MM.1S (cell line): Measurements from ENCODE around the gene HES2.
A peak's percentile ranks its signal among the peaks of the same experiment; 100 is the strongest.

Experiments
- DNase-seq: peaks from one replicate; pipeline ENCODE4 v3.0.0-alpha.2; 2015
- H2AFZ ChIP-seq: fragments of 300-600 bp; sonication (generic); 2 replicates; pipeline ENCODE4 v1.6.0; 2016; ENCODE audit warnings: antibody characterized with exemption, low read length
- H3F3A ChIP-seq: fragments of 300-600 bp; sonication (generic); 2 replicates; pipeline ENCODE4 v1.6.1; 2016; ENCODE audit warnings: mild to moderate bottlenecking, antibody characterized with exemption, low read length, moderate library complexity, mixed read lengths; ENCODE audit not compliant: insufficient read depth
- H3K27ac ChIP-seq: fragments of 300-600 bp; sonication (generic); 2 replicates; pipeline ENCODE4 v1.5.1; 2016; ENCODE audit warnings: mild to moderate bottlenecking, low read length
- H3K27me3 ChIP-seq: fragments of 300-600 bp; sonication (generic); replicated peaks from 2 replicates; pipeline ENCODE4 v1.6.0; 2016; ENCODE audit warnings: low read length; ENCODE audit not compliant: insufficient read depth
- H3K36me3 ChIP-seq: fragments of 300-600 bp; sonication (generic); replicated peaks from 2 replicates; pipeline ENCODE4 v1.6.1; 2016; ENCODE audit warnings: mild to moderate bottlenecking, low read length, mixed read lengths; ENCODE audit not compliant: insufficient read depth
- H3K4me1 ChIP-seq: fragments of 300-600 bp; sonication (generic); 2 replicates; pipeline ENCODE4 v1.6.1; 2016; ENCODE audit warnings: low read length, mixed read lengths
- H3K4me2 ChIP-seq: fragments of 300-600 bp; sonication (generic); 2 replicates; pipeline ENCODE4 v1.6.0; 2016; ENCODE audit warnings: low read depth, low read length
- H3K4me3 ChIP-seq: fragments of 300-600 bp; sonication (generic); 2 replicates; pipeline ENCODE4 v1.5.1; 2016; ENCODE audit warnings: low read length, mixed read lengths
- H3K79me2 ChIP-seq: fragments of 300-600 bp; sonication (generic); 2 replicates; pipeline ENCODE4 v1.6.1; 2016; ENCODE audit warnings: mixed run types, low read length, mixed read lengths
- H3K9ac ChIP-seq: fragments of 300-600 bp; sonication (generic); 2 replicates; pipeline ENCODE4 v1.6.1; 2016; ENCODE audit warnings: low read length, mixed read lengths
- H3K9me2 ChIP-seq: fragments of 300-600 bp; sonication (generic); replicated peaks from 2 replicates; pipeline ENCODE4 v1.6.1; 2016; ENCODE audit warnings: mild to moderate bottlenecking, low read length, mixed read lengths; ENCODE audit not compliant: insufficient read depth
- H3K9me3 ChIP-seq: fragments of 300-600 bp; sonication (generic); replicated peaks from 2 replicates; pipeline ENCODE4 v1.6.1; 2016; ENCODE audit warnings: mild to moderate bottlenecking, low read length, mixed read lengths; ENCODE audit not compliant: insufficient read depth
- H4K20me1 ChIP-seq: fragments of 300-600 bp; sonication (generic); 2 replicates; pipeline ENCODE4 v1.6.1; 2016; ENCODE audit warnings: mild to moderate bottlenecking, low read length, moderate library complexity, mixed read lengths; ENCODE audit not compliant: insufficient read depth
- CTCF ChIP-seq: fragments of 300-600 bp; sonication (generic); IDR thresholded peaks from 2 replicates; pipeline ENCODE4 v1.5.1; 2016; ENCODE audit warnings: antibody characterized with exemption, low read length, mixed read lengths
- EZH2 ChIP-seq: fragments of 300-600 bp; sonication (generic); optimal IDR thresholded peaks from 2 replicates; pipeline ENCODE3; 2017; ENCODE audit warnings: low read depth, mild to moderate bottlenecking, antibody characterized with exemption, low read length, mixed read lengths
- EZH2phosphoT487 ChIP-seq: fragments of 300-600 bp; sonication (generic); IDR thresholded peaks from 2 replicates; pipeline ENCODE4 v1.6.1; 2018; ENCODE audit warnings: antibody characterized with exemption, low read length

The HES2 gene

GRCh38 chr1:6461538-6462411 lies 42.1 kb upstream of the HES2 start:
- Histone ChIP-seq H3K27ac (no peak overlapping the region), H3K4me1 (no peaks in the 10 kb centered on the region), H3F3A (no peaks in the 10 kb centered on the region), H3K9ac (no peak overlapping the region), H3K36me3 (no peaks in the 10 kb centered on the region), H3K4me3 (no peak overlapping the region), H3K9me3 (no peaks in the 10 kb centered on the region), H4K20me1 (no peaks in the 10 kb centered on the region), H3K9me2 (no peaks in the 10 kb centered on the region), H2AFZ (no peak overlapping the region), H3K27me3 (peaks cover 86% of the 10 kb centered on the region), H3K79me2 (no peaks in the 10 kb centered on the region), H3K4me2 (no peak overlapping the region)
- no peak for DNase-seq
- no peak for TF ChIP-seq EZH2
- TF ChIP-seq CTCF = no peak
- TF ChIP-seq EZH2phosphoT487 = no peak

- Histone ChIP-seq H3K36me3 (no peaks in the 10 kb centered on the region), H3K4me3 (no peak overlapping the region), H3K9ac (no peak overlapping the region), H3K9me3 (no peaks in the 10 kb centered on the region), H3K4me2 (no peak overlapping the region; the same call in 1 of the 2 replicates), H3K9me2 (no peaks in the 10 kb centered on the region), H3K79me2 (no peaks in the 10 kb centered on the region), H3K4me1 (no peaks in the 10 kb centered on the region), H4K20me1 (no peaks in the 10 kb centered on the region), H3F3A (no peaks in the 10 kb centered on the region), H3K27me3 (peaks cover 86% of the 10 kb centered on the region), H3K27ac (no peak overlapping the region), H2AFZ (no peak overlapping the region)
- TF ChIP-seq CTCF = no peak
- TF ChIP-seq EZH2 = no peak
- TF ChIP-seq EZH2phosphoT487 = no peak
- DNase-seq = no peak
Measured at GRCh38 chr1:6461051-6461530, 41.4 kb upstream of the HES2 start.

- H3K4me1 ChIP-seq = no peaks in the 10 kb centered on the region
- peaks cover 85% of the 10 kb centered on the region for H3K27me3 ChIP-seq
- H3K9ac ChIP-seq = no peak overlapping the region
- no peak for TF ChIP-seq CTCF
- H3K36me3 ChIP-seq = no peaks in the 10 kb centered on the region
- no peak for DNase-seq
- no peaks in the 10 kb centered on the region for H3F3A ChIP-seq
- no peaks in the 10 kb centered on the region for H3K79me2 ChIP-seq
- H3K9me2 ChIP-seq = no peaks in the 10 kb centered on the region
- H4K20me1 ChIP-seq = no peaks in the 10 kb centered on the region
- no peak overlapping the region for H2AFZ ChIP-seq
- no peak overlapping the region for H3K27ac ChIP-seq
- H3K9me3 ChIP-seq = no peaks in the 10 kb centered on the region
- H3K4me3 ChIP-seq = peak overlapping the region; percentile 33; the same call in 1 of the 2 replicates
- peak overlapping the region; percentile 67 for H3K4me2 ChIP-seq
Measured at GRCh38 chr1:6460301-6461050, 40.8 kb upstream of the HES2 start.
